Stimulated activated naive CD8-positive, alpha-beta T cell treated with anti-CD3 and anti-CD28 coated beads, Interleukin-15, Interleukin-2, amounts not matched to agents 100 U/mL and 50 U/mL, for 24 hours (primary cell): Measurements from ENCODE around the gene NFYC.
A peak's percentile ranks its signal among the peaks of the same experiment; 100 is the strongest.

Experiments used
- ATAC-seq: fragments of 150-1000 bp; cut with Tn5 transposase; one replicate; pipeline ENCODE4 v1.10.0; 2021
- DNase-seq: peaks from one replicate; pipeline ENCODE4 v3.0.0; 2021

Gene NFYC

GRCh38 chr1:40783001-40783905 lies 91.7 kb downstream of the NFYC start, which contains the start of gene KCNQ4:
KCNQ4 (plus strand) TSS chr1:40783787; CDS start chr1:40784094, 307 bp downstream.
- peak; percentile 17 for ATAC-seq
- peak; percentile 32 for DNase-seq

- DNase-seq (no peak), ATAC-seq (no peak)
These were observed 92.8 kb downstream of the NFYC start for GRCh38 chr1:40784141-40784770.

GRCh38 chr1:40784771-40785151 lies 93.3 kb downstream of the NFYC start:
- DNase-seq, result no peak
- ATAC-seq, result no peak

GRCh38 chr1:40785446-40785845 lies 93.9 kb downstream of the NFYC start:
- ATAC-seq, result no peak
- DNase-seq, result no peak

DNA sequence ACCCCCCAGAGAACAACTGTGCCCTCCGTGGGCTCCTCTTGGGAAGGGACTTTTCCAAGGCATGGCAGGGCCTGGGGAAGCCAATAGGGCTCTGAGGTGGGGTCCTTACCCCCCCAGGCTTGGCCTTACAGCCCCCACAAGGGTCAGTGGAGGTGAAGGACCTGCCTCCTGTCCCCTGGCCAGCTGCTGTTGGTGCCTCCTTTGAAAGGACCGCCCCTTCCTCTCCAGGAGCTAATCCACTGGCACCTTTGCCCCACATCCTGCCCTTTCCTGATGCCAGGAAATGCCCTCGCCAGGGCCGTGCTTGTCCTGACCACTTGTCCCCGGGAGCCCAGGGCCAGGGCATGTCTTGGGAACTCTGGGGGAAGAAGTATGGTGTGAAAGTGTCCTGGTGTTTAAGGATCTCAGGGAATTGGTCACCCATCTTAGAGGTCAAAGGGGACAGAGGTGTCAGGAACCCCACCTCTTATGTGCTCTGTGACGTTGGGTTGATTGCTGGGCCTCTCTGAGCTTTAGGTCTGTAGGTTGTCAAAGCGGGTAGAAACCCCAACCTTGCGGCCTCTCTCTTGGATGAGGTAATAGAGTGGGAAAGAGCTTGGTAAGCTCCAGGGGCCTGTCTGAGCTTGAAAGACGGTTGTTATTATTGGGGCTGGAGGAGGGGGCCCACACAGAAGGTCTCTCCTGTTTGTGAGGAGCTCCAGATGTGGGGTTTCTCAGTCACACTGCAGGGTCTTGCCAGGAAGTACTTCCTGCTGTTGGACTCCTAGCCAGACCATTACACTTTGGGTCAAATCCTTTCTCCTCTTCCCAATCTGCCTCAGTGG lies 94.9 kb downstream of the NFYC start:
- DNase-seq, result no peak
- ATAC-seq, result no peak

DNA sequence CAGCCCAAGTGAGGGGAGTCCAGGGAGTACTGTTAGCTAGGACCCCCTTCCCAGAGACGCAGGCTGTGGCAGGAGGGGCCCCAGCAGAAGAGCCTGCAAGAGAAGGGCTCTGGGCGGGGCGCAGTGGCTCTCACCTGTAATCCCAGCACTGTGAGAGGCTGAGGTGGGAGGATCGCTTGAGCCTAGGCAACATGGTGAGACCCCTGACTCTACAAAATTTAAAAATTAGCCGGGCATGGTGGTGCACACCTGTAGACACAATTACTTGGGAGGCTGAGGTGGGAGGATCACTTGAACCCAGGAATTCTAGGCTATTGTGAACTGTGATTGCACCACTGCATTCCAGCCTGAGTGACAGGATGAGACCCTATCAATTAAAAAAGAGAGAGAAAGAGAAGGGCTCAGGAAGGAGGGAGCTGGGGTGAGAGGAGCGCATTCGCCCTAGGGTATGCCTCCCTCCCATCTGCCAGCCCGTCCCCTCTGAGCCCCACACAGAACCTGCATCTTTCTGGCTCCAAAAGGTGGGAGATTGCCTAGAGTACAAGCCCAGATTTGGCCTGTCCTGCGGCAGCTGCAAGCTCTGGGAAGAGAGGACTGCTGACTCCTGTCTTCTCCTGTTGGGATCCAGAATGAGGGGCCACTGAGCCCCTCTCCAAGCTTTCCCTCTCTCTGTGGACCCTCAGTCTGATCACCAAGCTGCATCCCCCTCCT lies 95.6 kb downstream of the NFYC start:
- no peak for ATAC-seq

DNA sequence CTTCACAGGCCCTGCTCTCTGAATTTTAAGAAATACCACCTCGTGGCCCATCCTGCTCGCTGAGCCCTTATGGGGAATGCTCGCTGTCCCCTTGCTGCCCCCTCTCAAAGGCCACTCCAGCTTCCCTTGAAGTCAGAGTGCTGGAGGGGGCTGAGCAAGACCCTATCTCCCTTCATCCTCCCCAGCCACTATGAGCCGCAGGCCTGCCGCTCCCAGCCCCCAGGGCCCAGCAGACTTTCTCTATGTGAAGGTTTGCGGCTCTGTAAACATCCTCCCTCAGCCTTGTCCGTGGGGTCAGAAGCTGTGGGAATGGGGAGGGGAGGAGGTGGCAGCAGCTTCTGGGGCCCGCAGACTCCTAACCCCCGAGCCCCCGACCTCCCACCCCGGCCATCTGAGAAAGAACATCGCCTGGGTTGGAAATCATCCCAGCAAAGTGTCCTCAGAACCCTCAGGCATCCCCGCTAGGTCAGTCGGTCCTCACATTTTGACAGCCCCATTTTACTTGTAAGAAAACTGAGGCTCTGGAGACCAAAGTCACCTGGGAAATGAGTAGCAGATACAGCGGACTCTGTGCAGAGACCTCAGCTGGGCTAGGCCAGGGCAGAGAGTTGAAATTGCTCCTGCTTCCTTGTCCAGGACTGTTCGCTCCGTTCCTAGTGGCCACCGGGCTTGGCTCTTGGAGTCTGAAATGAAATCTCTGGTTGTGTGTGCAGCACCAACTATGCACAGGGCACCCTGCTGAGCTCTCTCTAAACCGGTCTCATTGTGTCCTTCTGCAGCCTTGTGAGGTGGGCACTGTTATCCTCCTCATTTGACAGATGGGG lies 96.4 kb downstream of the NFYC start:
- no peak for DNase-seq
- ATAC-seq, result no peak

More for the DNA sequence above, 95.6 kb downstream of the NFYC start:
- no peak for DNase-seq

DNA sequence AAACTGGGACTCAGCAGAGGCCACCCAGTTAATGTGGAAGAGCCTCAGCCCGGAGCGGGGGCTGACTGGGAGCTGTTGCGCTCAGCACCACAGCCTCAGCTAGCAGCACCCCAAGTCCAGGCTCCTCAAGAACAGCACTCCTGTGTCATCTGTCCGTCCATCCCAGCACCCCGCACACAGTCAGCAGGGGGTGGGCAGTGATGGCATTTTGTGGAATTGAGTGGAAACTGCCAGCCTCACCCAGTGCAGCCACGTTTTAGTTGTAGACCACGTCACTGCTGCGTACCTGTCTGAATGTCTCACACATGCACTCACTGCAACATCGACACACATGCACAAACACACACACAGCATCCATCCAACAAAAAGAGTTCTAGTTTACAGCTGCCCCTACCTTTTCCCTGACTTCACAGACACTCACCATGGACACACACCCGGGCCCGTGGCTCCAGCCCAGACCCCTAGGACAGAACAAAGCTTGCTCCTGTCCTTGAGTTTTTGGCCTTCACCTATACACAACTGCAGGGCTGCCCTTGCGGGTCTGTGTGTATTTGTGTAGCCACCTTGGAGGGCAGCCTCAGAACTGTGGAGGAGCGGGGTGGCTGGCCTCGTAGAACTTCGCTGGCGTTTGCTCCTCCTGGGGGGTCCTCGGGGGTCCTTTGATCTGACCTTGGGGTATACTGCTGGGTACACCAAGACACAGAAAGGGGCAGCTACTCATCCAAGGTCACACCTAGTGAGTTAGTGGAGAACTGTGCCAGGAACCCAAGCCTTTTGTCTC lies 97.2 kb downstream of the NFYC start:
- DNase-seq, result no peak
- no peak for ATAC-seq

DNA sequence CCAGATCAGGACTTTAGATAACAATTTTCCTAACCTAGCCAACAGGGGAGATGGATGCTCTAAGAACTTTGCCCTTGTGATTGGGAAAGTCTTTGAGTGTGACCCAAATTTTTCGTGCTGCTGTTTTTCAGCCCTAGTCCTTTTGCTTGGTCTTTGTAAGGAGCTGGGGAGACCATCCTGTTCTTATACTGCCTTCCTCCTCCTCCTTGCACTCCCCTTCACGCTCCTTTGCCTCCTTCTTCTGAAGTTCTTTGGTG lies 97.8 kb downstream of the NFYC start:
- DNase-seq, result no peak
- no peak for ATAC-seq

DNA sequence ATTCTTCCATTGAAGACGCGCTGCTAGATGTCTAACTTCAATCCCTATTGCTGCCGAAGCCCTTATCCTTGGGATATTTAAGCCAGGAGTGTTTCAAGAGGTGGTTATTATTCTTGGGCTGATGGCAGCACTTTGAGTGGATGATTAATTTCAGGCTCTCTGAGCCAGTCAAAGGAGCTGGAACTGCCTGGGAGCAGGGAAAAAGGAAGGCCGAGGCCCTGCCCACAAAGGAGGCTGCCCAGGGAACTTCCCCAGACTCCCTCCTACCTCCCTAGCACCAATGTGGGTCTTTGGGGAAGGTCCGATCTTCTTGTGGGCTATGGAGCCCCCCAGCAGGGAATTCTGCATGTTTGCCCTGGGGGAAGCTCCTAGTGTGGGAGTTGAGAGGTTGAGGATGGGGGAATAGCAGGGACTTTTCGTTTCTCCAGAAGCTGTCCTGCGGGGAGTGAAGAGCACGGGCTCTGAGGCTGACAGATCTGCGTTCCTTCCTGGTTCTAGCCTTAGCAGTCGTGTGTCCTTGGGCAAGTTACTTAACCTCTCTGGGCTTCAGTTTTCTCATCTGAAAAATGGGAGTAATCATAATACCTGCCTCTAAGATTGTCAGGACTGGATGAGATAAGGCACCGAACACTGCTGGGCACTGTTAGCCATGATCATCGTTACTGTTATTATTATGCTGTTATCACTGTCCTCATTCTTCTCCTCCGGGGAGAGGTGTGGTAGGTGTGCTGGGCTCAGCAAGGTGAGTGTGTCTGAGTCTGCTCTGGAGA lies 98.3 kb downstream of the NFYC start:
- DNase-seq (no peak), ATAC-seq (no peak)

DNA sequence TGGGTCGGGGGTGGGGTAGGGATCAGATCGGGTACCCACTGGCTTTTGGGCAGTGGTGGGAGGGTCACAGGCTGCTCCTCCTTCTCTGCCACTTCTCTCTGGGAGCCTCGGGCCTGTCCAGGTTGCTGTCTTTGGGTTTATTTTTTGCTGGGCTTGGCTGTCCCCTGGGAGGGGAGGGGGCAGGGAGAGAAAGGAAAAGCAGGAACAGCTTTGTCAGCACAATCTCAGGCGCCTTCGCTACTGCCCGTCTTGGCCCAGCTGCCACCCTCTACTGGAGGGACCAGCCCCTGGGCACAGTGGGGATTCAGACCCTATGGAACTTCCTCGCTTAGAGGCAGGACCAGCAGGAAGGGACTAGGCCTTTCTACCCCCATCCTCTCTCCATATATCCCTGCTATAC lies 100.5 kb downstream of the NFYC start:
- DNase-seq, result no peak

DNA sequence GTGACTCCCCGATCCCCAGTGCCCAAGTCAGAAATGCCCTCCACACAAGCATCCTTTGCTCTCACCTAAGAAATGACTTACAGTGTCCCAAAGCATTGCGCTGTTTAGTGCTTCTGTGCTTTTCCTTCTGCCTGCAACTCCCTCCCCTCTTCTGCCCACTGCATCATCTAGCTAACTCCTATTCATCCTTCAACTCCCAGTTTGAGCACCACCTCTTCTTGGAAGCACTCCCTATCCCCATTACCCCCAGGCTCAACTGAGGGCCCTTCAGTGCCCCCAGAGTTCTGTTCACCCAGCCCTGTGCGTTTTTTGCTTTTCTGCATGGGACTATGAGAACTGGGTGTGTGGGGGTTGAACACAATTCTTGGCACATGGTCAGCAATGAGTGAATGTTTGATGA lies 102.1 kb downstream of the NFYC start:
- DNase-seq (no peak), ATAC-seq (no peak)

More for the DNA sequence above, 100.5 kb downstream of the NFYC start:
- no peak for ATAC-seq

GRCh38 chr1:40794048-40794447 lies 102.5 kb downstream of the NFYC start:
- ATAC-seq, result no peak
- no peak for DNase-seq

- peak; percentile 40 for DNase-seq
- ATAC-seq, result no peak
These were observed 103.6 kb downstream of the NFYC start for GRCh38 chr1:40794974-40795715.

GRCh38 chr1:40795811-40796586 lies 104.5 kb downstream of the NFYC start:
- ATAC-seq (peak; percentile 49), DNase-seq (no peak)

DNA sequence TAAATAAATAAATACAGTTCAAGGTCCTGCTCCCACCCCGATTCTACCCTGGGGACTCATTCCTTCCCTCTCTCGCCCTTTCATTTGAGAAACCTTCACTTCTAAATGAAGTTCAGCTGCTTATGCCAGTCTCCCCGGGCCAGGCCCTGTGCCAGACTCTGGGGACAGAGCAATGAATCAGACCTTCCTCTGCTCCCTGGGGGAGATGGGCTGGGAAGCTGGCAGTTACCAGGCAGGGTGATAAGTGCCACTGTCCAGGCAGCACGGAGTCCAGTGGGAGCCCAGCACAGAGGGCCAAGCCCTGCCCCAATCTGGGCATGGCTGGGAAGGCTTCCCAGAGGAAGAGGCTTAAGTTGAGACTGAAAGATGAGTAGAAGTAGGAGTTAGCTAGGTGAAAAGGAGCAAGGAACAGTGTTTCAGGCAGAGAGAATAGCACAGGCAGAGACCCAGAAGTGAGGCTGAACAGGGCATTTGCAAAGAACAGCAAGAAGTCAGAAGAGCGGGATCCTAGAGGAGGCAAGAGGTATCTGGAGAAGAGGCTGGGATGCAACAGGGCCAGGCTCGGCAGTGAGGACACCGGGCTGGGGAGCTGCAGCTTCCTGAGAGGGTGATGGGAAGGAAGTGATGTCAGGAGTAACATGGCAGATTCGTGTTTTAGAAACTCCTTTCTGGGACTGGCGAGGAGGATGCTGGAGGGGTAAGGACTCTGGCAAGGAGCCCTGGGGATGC lies 105.6 kb downstream of the NFYC start:
- ATAC-seq (no peak), DNase-seq (no peak)

GRCh38 chr1:40797668-40798010 lies 106.1 kb downstream of the NFYC start:
- ATAC-seq, result no peak

More at GRCh38 chr1:40797668-40798010, 106.1 kb downstream of the NFYC start:
- no peak for DNase-seq
